NCI-H2171 (cell line): Measurements from ENCODE around the gene TP73.

Experiments used
- DNase-seq: peaks from one replicate; lab custom pipeline; 2025; lab: John Stamatoyannopoulos, UW

Gene TP73

DNA sequence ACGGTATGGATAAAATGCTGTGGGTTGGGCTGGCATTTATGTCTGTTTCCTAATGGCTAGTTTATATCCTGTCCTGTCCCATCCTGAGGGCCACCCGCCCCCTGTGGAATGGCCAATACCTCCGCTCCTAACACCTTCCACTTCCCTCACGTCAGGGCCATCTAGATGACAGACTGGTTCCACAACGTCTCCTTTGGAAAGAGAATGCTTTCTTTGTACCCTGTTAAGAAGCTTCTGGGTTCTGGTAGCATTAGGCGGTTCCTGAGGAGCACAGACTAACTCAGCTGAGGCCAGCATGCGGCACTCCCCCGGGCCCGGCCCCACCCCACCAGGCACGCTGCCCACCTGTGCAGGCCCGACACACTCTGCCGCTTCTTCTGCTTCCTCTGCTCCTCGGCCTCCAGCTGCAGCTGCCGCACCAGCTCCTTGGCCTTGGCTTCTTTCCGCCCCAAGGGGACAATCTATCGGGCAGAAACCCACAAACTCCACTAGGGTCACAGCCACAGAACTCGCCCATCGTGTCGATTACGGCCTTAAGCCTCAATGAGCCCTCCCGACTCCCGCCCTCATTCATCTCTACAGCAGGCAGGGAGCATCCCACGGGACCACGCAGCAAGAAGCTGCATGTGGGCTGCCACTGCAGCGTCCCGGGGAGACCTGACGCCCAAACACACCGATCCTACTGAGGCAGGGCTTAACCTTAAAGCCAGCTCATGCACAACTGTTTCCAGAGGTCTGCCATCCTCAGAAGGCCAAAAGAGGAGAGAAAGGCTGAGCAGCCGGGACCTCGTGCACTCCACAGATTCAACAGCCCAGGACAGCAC lies 131.5 kb downstream of the TP73 start:
- no peak for DNase-seq

- no peak for DNase-seq
These were observed 132.7 kb downstream of the TP73 start for GRCh38 chr1:3785045-3785444.

DNA sequence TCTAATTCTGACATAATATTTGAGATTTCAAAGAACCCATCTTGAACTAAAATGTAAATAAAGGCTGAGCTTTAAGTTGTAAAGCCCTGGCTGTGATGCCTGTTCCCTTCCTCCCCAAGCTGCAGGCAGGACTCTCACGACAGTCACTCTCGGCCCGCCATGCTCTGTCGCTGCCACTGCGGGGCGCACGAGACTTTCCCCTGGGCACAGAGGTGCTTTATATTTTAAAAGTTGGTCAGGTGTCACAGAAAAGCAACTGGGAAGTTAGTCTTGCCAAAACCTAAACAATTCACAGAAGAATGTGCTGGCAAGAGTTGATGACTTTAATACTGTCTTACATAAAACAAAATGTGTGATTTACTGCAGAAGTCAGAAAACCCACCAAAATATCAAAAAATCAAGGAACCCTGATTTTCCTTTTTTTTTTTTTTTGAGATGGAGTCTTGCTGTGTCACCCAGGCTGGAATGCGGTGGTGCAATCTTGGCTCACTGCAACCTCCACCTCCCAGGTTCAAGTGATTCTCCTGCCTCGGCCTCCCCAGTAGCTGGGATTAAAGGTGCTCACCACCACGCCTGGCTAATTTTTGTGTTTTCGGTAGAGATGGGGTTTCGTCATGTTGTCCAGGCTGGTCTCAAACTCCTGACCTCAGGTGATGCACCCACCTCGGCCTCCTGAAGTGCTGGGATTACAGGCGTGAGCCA lies 133.3 kb downstream of the TP73 start:
- no peak for DNase-seq
